SU-DHL-6 (cell line): ENCODE results near the gene MUC5AC.

ENCODE experiments used
- CTCF ChIP-seq: fragments of 200-600 bp; sonication (generic); IDR thresholded peaks from one replicate; pipeline ENCODE4 v1.5.1; 2017; ENCODE audit warnings: antibody characterized with exemption, mild to moderate bottlenecking, low read length, moderate library complexity; ENCODE audit not compliant: insufficient read depth, poor library complexity, severe bottlenecking
- EZH2phosphoT487 ChIP-seq: fragments of 200-600 bp; sonication (generic), shearing (Covaris generic); conservative IDR thresholded peaks from 2 replicates; pipeline ENCODE4 v1.6.1; 2018; ENCODE audit warnings: mild to moderate bottlenecking, antibody characterized with exemption, low read length, moderate library complexity, mixed read lengths

- TF ChIP-seq CTCF (no peak), EZH2phosphoT487 (no peak)
Observed at GRCh38 chr11:1129611-1130160, 28.1 kb upstream of the MUC5AC start.
